OCI-LY7 (cell line): Measurements from ENCODE around the gene TECR. TPM values are rescaled to one million over a fixed set of nuclear protein-coding genes. Genes with fewer than 3 reads are reported as not detected.

Source experiments
- BruUV-seq: library from RNA; stranded (reverse); fragments of 400-500 nt; replicated peaks from 2 replicates; lab custom pipeline; 2021; lab: Mats Ljungman, UMichigan
- CTCF ChIA-PET: fragments of 300-600 bp; sonication (Branson Sonifier 250); formaldehyde crosslinking; loops from one replicate; lab custom pipeline; 2022; ENCODE audit warnings: antibody characterized with exemption; ENCODE audit not compliant: unreplicated experiment; lab: Charles Lee
- POLR2A ChIA-PET: fragments of 300-600 bp; sonication (Branson Sonifier 250); formaldehyde crosslinking; loops from one replicate; lab custom pipeline; 2022; ENCODE audit warnings: antibody characterized with exemption; lab: Charles Lee
- DNase-seq: peaks from one replicate; pipeline ENCODE4 v3.0.0-alpha.2; 2015; ENCODE audit warnings: low spot score
- H2AFZ ChIP-seq: fragments of 200-600 bp; sonication (generic), shearing (Covaris generic); 2 replicates; pipeline ENCODE4 v1.6.1; 2014; ENCODE audit warnings: mild to moderate bottlenecking, antibody characterized with exemption, low read length, moderate library complexity
- H3K27ac ChIP-seq: fragments of 200-600 bp; sonication (generic); 2 replicates; pipeline ENCODE4 v1.5.1; 2014; ENCODE audit warnings: mixed run types, low read depth, mild to moderate bottlenecking, moderate library complexity, low read length, inconsistent platforms; ENCODE audit not compliant: poor library complexity, severe bottlenecking
- H3K36me3 ChIP-seq: fragments of 200-600 bp; sonication (generic); 2 replicates; pipeline ENCODE4 v1.6.1; 2014; ENCODE audit warnings: mild to moderate bottlenecking, antibody characterized with exemption, low read length, moderate library complexity, mixed read lengths; ENCODE audit not compliant: insufficient read depth
- H3K4me1 ChIP-seq: fragments of 200-600 bp; sonication (generic); 2 replicates; pipeline ENCODE4 v1.5.1; 2014; ENCODE audit warnings: mild to moderate bottlenecking, low read length; ENCODE audit not compliant: insufficient read depth, poor library complexity, severe bottlenecking
- H3K4me2 ChIP-seq: fragments of 200-600 bp; sonication (generic); 2 replicates; pipeline ENCODE4 v1.6.1; 2014; ENCODE audit warnings: mild to moderate bottlenecking, low read length
- H3K4me3 ChIP-seq: fragments of 200-600 bp; sonication (generic); 2 replicates; pipeline ENCODE4 v1.5.1; 2014; ENCODE audit warnings: mild to moderate bottlenecking, low read depth, low read length; ENCODE audit not compliant: poor library complexity, severe bottlenecking
- H3K79me2 ChIP-seq: fragments of 200-600 bp; sonication (generic); 2 replicates; pipeline ENCODE4 v1.6.1; 2016; ENCODE audit warnings: low read depth, mild to moderate bottlenecking, low read length, moderate library complexity, mixed read lengths; ENCODE audit not compliant: insufficient read depth
- H3K9me2 ChIP-seq: fragments of 200-600 bp; sonication (generic); 2 replicates; pipeline ENCODE4 v1.6.1; 2016; ENCODE audit warnings: mild to moderate bottlenecking, low read length, mixed read lengths; ENCODE audit not compliant: insufficient read depth
- H3K9me3 ChIP-seq: fragments of 200-600 bp; sonication (generic); 2 replicates; pipeline ENCODE4 v1.6.1; 2014; ENCODE audit warnings: mild to moderate bottlenecking, mixed run types, low read length, mixed read lengths
- H4K20me1 ChIP-seq: fragments of 200-600 bp; sonication (generic); 2 replicates; pipeline ENCODE4 v1.6.1; 2014; ENCODE audit warnings: mild to moderate bottlenecking, antibody characterized with exemption, low read length, moderate library complexity, mixed read lengths; ENCODE audit not compliant: insufficient read depth
- CTCF ChIP-seq: fragments of 200-600 bp; sonication (generic); conservative IDR thresholded peaks from 2 replicates; pipeline ENCODE4 v1.5.1; 2014; ENCODE audit warnings: mild to moderate bottlenecking, antibody characterized with exemption, low read length, moderate library complexity, mixed read lengths
- EZH2phosphoT487 ChIP-seq: fragments of 200-600 bp; sonication (generic); IDR thresholded peaks from 2 replicates; pipeline ENCODE4 v1.6.1; 2018; ENCODE audit warnings: low read depth, borderline replicate concordance, mild to moderate bottlenecking, mixed run types, antibody characterized with exemption, low read length, moderate library complexity, mixed read lengths
- intact Hi-C: fragments of 100-400 bp; cut with micrococcal nuclease; formaldehyde crosslinking; loops from one replicate; pipeline ENCODE4 v1.10.0; 2022; ENCODE audit not compliant: unreplicated experiment
- total RNA-seq, 2 experiments: library from RNA; depleted of rRNA in 1 of 2; stranded (reverse); fragments of >200 nt in 1 of 2; shearing (Covaris generic) in 1 of 2; gene quantifications; 2 replicates each; pipeline ENCODE4 v1.2.3, GENCODE V29; 2014 to 2022

The TECR gene
- total RNA-seq, 2 experiments from 2014 or later: 81.4 to 128 TPM

DNA sequence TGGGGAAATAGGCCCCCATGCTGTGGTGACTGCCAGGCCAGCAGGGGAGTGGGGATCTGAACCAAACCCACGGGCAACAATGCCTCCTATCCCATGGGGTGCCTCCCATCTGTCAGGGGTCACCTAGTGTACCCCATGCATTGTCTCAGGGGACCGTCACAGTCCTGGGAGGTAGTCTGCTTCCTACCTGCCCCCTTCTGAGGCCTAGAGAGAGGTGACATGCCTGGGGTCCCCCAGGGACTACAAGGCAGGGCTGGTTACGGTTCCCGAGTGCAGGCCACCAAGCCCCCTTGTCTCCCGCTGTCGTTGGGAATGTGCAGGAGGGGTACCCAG lies 31.3 kb downstream of the TECR start:
- no TSS peak for BruUV-seq
- Histone ChIP-seq H3K27ac (no peak overlapping the region), H3K4me1 (peaks cover 32% of the 10 kb centered on the region), H3K9me3 (no peaks in the 10 kb centered on the region), H3K4me3 (no peak overlapping the region), H3K9me2 (no peaks in the 10 kb centered on the region), H2AFZ (no peak overlapping the region), H3K4me2 (no peak overlapping the region), H4K20me1 (no peaks in the 10 kb centered on the region), H3K36me3 (peaks cover 27% of the 10 kb centered on the region), H3K79me2 (peaks cover 14% of the 10 kb centered on the region; the same call in 1 of the 2 replicates)
- DNase-seq: no peak
- intact Hi-C loops: no loop called here
- no peak for TF ChIP-seq EZH2phosphoT487
- no peak for TF ChIP-seq CTCF
- CTCF ChIA-PET: interaction anchor here (0.7 kb wide), 1 partner anchor 10 kb away, joined by 3 read pairs; no protein-coding TSS in a partner anchor
- POLR2A ChIA-PET: interaction anchor here (0.7 kb wide), 1 partner anchor 11 kb away, joined by 3 read pairs; the partner anchor contains the start of gene NDUFB7

DNA sequence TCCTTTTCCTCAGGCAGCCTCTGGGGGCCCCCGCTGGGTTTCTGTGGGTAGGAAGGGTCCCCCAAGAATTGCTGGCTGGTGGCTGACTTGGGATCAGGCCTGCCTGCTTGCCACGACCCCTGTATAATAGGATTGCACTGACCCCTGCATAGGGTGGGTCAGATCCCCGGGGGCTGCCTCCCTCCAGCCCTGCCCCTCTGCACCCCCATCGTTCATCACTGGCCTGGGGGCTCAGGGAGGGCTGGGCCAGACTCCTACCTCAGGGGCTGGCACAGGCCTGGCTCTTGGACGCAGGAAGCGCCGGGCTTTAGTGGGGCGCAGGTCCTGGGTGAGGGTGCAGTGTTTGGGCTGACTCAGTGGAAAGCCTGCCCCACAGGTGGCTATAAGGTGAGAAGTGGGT lies 31.9 kb downstream of the TECR start:
- H3K27ac ChIP-seq: no peak overlapping the region
- BruUV-seq: no TSS peak
- ChIA-PET POLR2A (interaction anchor here (0.6 kb wide), 1 partner anchor 10 kb away, joined by 3 read pairs; no protein-coding TSS in a partner anchor), CTCF (interaction anchor here (0.6 to 0.7 kb wide), 2 partner anchors 10 to 59 kb away, joined by 3 read pairs; no protein-coding TSS in a partner anchor)
- no peak overlapping the region for H3K4me3 ChIP-seq
- H4K20me1 ChIP-seq: no peaks in the 10 kb centered on the region
- peaks cover 32% of the 10 kb centered on the region for H3K36me3 ChIP-seq
- no peak for TF ChIP-seq EZH2phosphoT487
- no peak for TF ChIP-seq CTCF
- H3K9me2 ChIP-seq: no peaks in the 10 kb centered on the region
- peaks cover 14% of the 10 kb centered on the region; the same call in 1 of the 2 replicates for H3K79me2 ChIP-seq
- intact Hi-C loops: no loop called here
- H3K4me1 ChIP-seq: peaks cover 31% of the 10 kb centered on the region
- no peak for DNase-seq
- no peak overlapping the region for H3K4me2 ChIP-seq
- no peaks in the 10 kb centered on the region for H3K9me3 ChIP-seq
- no peak overlapping the region for H2AFZ ChIP-seq

- no peaks in the 10 kb centered on the region for H3K9me2 ChIP-seq
- no TSS peak for BruUV-seq
- no peak overlapping the region for H3K27ac ChIP-seq
- intact Hi-C loops: no loop called here
- POLR2A ChIA-PET: interaction anchor here (0.6 kb wide), 1 partner anchor 10 kb away, joined by 3 read pairs; no protein-coding TSS in a partner anchor
- no peaks in the 10 kb centered on the region for H4K20me1 ChIP-seq
- no peak overlapping the region for H2AFZ ChIP-seq
- H3K9me3 ChIP-seq: no peaks in the 10 kb centered on the region
- peaks cover 34% of the 10 kb centered on the region for H3K36me3 ChIP-seq
- CTCF ChIA-PET: interaction anchor here (0.6 kb wide), 1 partner anchor 60 kb away, joined by 3 read pairs; no protein-coding TSS in a partner anchor
- no peak overlapping the region for H3K4me2 ChIP-seq
- no peak for TF ChIP-seq CTCF
- TF ChIP-seq EZH2phosphoT487: no peak
- DNase-seq: no peak
- no peak overlapping the region for H3K4me3 ChIP-seq
- peaks cover 25% of the 10 kb centered on the region for H3K4me1 ChIP-seq
- H3K79me2 ChIP-seq: peaks cover 14% of the 10 kb centered on the region; the same call in 1 of the 2 replicates
Observed at GRCh38 chr19:14561847-14562351, 32.5 kb downstream of the TECR start.
